HG03460 (cell line): Measurements from ENCODE around the gene ZNF625.
"Not testable (repeated sequence)": the region's sequence is repeated elsewhere in the genome, so short reads cannot be mapped to it uniquely, and the experiment has no call there.

Experiments
- ATAC-seq: cut with Tn5 transposase; IDR thresholded peaks from one replicate; pipeline ENCODE4 v1.9.1; 2021; ENCODE audit not compliant: unreplicated experiment

Gene ZNF625

DNA sequence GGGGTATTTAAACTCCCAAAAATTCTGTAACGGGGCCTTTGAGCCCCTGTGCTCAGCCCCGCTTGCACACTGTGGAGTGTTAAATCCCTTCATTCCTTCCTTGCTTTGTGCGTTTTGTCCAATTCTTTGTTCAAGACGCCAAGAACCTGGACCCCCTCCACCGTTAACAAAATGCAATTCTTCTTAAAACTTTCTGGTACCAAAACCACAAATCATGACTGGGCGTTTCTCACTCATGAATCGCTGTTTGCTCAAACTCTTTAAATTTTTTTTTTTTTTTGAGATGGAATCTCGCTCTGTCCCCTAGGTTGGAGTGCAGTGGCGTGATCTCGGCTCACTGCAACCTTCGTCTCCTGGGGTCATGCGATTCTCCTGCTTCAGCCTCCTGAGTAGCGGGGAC lies 17.3 kb downstream of the ZNF625 start:
- ATAC-seq, result no peak

- no peak for ATAC-seq
Observed at GRCh38 chr19:12137221-12137940, 19.2 kb downstream of the ZNF625 start.

GRCh38 chr19:12133069-12133468 lies 23.5 kb downstream of the ZNF625 start:
- no peak for ATAC-seq

DNA sequence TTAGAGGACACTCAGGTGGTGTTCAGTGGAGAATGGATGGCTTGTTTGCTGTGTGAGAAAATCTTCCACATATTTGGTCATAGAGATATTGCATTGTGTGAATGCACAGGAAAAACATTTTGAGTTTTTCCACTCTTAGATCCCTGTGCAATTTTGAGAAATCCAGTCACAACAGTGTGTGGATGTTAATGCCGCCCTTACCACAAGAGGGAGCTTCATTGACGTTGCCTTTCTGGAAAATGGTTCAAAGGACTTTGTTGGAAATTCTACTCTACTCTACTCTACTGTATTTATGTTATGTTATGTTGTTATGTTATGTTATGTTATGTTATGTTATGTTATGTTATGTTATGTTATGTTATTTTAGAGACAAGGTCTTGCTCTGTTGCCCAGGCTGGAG lies 29.8 kb downstream of the ZNF625 start:
- no peak for ATAC-seq

- no peak for ATAC-seq
Observed at GRCh38 chr19:12117201-12117970, 39.1 kb downstream of the ZNF625 start.

GRCh38 chr19:12113121-12113520 lies 43.4 kb downstream of the ZNF625 start:
- no peak for ATAC-seq

GRCh38 chr19:12112701-12113100 lies 43.8 kb downstream of the ZNF625 start:
- ATAC-seq, result no peak

- no peak for ATAC-seq
Observed at GRCh38 chr19:12111943-12112637, 44.4 kb downstream of the ZNF625 start.

DNA sequence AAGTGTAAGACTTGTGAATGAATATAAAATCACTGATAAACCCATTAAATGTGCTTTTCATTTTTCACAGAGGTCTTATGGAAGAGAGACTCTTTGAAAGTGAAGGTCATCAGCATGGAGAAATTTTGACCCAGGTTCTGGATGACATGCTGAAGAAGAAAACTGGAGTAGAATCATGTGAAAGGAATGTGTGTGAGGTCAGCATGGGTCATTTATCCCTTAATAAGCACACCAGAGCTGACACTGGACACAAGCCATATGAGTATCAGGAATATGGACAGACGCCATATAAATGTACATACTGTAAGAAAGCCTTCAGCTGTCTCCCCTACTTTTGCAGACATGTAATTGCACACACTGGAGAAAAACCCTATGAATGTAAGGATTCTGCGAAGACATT lies 45.4 kb downstream of the ZNF625 start:
- no peak for ATAC-seq

- not testable (repeated sequence) for ATAC-seq
Observed at GRCh38 chr19:12103909-12104308, 52.6 kb downstream of the ZNF625 start.

DNA sequence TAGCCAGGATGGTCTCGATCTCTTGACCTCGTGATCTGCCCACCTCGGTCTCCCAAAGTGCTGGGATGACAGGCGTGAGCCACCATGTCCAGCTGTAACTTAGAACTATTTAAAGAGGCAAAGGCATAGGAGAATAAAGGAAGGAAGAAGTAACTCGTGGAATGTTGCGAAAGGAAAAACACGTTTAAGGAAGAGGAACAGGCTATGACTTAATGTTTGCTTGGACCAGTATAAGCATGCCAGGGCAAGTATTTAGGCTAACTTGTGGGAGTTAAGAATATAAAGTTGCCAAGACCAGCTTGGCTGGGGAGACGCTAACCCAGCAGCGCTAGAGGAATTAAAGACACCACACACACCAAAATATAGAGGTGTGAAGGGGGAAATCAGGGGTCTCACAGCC lies 58.5 kb downstream of the ZNF625 start:
- ATAC-seq, result no peak

GRCh38 chr19:12095111-12095790 lies 61.3 kb downstream of the ZNF625 start:
- no peak for ATAC-seq
